Fibroblast of skin of right quadriceps (primary cell): ENCODE measurements around the gene SLC22A14.
A peak's percentile ranks its signal among the peaks of the same experiment; 100 is the strongest.

Source experiments
- DNase-seq: peaks from one replicate; pipeline ENCODE4 v3.0.0-alpha.2; 2013

The SLC22A14 gene

GRCh38 chr3:38347421-38348200, 65.5 kb downstream of the SLC22A14 start:
- DNase-seq, result no peak

- peak; percentile 52 for DNase-seq
Observed at GRCh38 chr3:38348903-38349302, 66.8 kb downstream of the SLC22A14 start.

GRCh38 chr3:38349684-38350359, 67.7 kb downstream of the SLC22A14 start:
- DNase-seq, result peak; percentile 32

GRCh38 chr3:38353151-38353550, 71.1 kb downstream of the SLC22A14 start:
- peak; percentile 59 for DNase-seq

GRCh38 chr3:38354588-38355330, 72.7 kb downstream of the SLC22A14 start:
- DNase-seq, result peak; percentile 66

- DNase-seq, result no peak
Observed at GRCh38 chr3:38359038-38359437, 76.9 kb downstream of the SLC22A14 start.

- no peak for DNase-seq
Observed at GRCh38 chr3:38360345-38360744, 78.3 kb downstream of the SLC22A14 start.

- no peak for DNase-seq
Observed at GRCh38 chr3:38361496-38361895, 79.4 kb downstream of the SLC22A14 start.

GRCh38 chr3:38362825-38363224, 80.7 kb downstream of the SLC22A14 start:
- DNase-seq, result no peak

GRCh38 chr3:38364721-38365400, 82.8 kb downstream of the SLC22A14 start:
- no peak for DNase-seq

- no peak for DNase-seq
Observed at GRCh38 chr3:38365469-38366062, 83.5 kb downstream of the SLC22A14 start.

GRCh38 chr3:38366082-38366481, 84.0 kb downstream of the SLC22A14 start:
- DNase-seq, result no peak

- DNase-seq, result no peak
Observed at GRCh38 chr3:38367779-38368178, 85.7 kb downstream of the SLC22A14 start.
